ENCODE measurements around the gene GNAT1. TPM values are rescaled to one million over a fixed set of nuclear protein-coding genes. Genes with fewer than 3 reads are reported as not detected.

Gene GNAT1
- total RNA-seq, 2 donors from 2014 or later = not detected

DNA sequence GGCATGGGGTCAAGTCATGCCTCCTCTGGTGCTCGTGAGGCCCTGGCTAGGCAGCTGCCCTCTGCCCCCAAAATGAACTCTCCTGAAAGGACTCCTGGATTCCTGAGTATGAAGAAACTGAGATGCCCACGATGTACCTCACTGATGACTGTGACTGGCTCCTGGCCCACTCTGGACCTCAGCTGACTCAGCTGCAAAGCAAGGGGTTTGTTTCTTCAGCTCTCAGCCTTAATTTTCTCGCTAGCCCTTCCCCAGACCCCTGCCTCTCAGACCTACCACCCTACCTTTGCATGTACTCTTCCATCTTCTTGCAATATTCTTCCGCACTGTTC is 39.4 kb downstream of the GNAT1 start:
- Histone ChIP-seq H3K4me3 (no peak overlapping the region), H3K27ac (no peak overlapping the region), H3K36me3 (no peaks in the 10 kb centered on the region), H3K9me3 (no peaks in the 10 kb centered on the region), H3K27me3 (no peaks in the 10 kb centered on the region), H3K4me1 (peaks cover 0 to 33% of the 10 kb centered on the region in 2 donors)
- TF ChIP-seq, protein P1, sequence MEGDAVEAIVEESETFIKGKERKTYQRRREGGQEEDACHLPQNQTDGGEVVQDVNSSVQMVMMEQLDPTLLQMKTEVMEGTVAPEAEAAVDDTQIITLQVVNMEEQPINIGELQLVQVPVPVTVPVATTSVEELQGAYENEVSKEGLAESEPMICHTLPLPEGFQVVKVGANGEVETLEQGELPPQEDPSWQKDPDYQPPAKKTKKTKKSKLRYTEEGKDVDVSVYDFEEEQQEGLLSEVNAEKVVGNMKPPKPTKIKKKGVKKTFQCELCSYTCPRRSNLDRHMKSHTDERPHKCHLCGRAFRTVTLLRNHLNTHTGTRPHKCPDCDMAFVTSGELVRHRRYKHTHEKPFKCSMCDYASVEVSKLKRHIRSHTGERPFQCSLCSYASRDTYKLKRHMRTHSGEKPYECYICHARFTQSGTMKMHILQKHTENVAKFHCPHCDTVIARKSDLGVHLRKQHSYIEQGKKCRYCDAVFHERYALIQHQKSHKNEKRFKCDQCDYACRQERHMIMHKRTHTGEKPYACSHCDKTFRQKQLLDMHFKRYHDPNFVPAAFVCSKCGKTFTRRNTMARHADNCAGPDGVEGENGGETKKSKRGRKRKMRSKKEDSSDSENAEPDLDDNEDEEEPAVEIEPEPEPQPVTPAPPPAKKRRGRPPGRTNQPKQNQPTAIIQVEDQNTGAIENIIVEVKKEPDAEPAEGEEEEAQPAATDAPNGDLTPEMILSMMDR (IDR thresholded peaks at IDR 0.05) = no peak
- no peak for DNase-seq (ENCODE audit: low spot score)

DNA sequence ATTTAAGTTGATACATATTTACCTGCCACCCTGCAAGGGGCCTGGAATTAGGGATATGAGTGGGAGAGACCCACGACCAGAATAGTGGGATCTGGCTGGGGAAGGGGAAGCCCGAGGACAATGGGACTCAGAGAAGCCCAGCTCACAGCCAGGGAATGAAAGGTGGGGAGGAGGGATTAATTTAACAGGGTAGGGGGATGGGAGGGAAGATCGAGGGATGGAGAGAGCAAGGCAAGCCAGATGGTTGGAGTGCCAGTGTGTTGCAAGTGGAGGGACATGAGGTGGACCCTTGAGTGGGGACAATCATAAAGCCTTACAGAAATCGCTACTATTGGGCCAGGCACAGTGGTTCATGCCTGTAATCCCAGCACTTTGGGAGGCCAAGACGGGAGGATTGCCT is 40.2 kb downstream of the GNAT1 start:
- Histone ChIP-seq H3K27ac (no peak overlapping the region), H3K4me3 (no peak overlapping the region), H3K9me3 (no peaks in the 10 kb centered on the region), H3K27me3 (no peaks in the 10 kb centered on the region), H3K4me1 (peaks cover 0 to 26% of the 10 kb centered on the region in 2 donors), H3K36me3 (no peaks in the 10 kb centered on the region)
- no peak for DNase-seq (ENCODE audit: low spot score)
- TF ChIP-seq, protein P1 (IDR thresholded peaks at IDR 0.05) = no peak

DNA sequence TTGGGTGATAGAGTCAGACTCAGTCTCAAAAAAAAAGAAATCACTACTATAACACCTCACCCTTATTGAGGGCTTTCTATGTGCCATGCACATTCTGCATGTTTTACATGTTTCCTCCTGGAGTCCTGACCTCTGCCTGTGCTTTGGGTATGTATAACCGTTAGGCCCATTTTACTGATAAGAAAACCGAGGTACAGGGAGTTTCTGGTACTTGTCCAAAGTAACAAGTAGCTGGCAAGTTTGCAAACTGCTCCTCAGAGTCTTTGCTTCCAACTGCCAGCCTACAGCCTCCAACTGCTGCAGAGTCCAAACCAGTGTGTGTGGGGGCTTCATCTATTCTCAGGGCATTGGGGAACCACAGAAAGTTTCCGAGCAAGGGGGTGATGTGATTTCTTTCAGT is 40.9 kb downstream of the GNAT1 start:
- Histone ChIP-seq H3K4me1 (peaks cover 0 to 27% of the 10 kb centered on the region in 2 donors), H3K36me3 (no peaks in the 10 kb centered on the region), H3K27ac (no peak overlapping the region), H3K4me3 (no peak overlapping the region), H3K27me3 (no peaks in the 10 kb centered on the region), H3K9me3 (no peaks in the 10 kb centered on the region)
- TF ChIP-seq, protein P1 (IDR thresholded peaks at IDR 0.05) = no peak
- no peak for DNase-seq (ENCODE audit: low spot score)

DNA sequence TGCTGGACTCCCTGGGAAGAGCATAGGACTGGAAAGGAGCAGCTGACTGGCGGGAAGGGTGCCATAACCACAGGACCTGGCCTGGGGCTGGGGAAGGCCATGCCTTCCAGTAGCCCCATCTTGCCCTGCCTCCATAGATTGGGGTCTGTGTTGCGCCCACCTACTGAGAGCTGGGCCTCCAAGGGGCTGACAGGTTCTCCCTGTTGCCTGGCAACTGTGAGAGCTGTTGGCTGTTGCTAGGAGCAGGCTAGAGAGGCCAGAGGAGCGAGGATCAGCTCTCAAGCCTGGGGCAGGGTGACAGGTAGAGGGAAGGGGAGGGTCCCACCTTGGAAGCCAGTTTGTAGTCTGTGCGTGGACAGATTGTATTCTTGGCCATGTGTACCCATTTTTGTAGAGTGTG is 41.8 kb downstream of the GNAT1 start:
- TF ChIP-seq, protein P1 (IDR thresholded peaks at IDR 0.05) = no peak
- Histone ChIP-seq H3K4me3 (no peak overlapping the region), H3K9me3 (no peaks in the 10 kb centered on the region), H3K27ac (no peak overlapping the region), H3K27me3 (no peaks in the 10 kb centered on the region), H3K36me3 (no peaks in the 10 kb centered on the region), H3K4me1 (peaks cover 0 to 26% of the 10 kb centered on the region in 2 donors)
- no peak for DNase-seq (ENCODE audit: low spot score)

DNA sequence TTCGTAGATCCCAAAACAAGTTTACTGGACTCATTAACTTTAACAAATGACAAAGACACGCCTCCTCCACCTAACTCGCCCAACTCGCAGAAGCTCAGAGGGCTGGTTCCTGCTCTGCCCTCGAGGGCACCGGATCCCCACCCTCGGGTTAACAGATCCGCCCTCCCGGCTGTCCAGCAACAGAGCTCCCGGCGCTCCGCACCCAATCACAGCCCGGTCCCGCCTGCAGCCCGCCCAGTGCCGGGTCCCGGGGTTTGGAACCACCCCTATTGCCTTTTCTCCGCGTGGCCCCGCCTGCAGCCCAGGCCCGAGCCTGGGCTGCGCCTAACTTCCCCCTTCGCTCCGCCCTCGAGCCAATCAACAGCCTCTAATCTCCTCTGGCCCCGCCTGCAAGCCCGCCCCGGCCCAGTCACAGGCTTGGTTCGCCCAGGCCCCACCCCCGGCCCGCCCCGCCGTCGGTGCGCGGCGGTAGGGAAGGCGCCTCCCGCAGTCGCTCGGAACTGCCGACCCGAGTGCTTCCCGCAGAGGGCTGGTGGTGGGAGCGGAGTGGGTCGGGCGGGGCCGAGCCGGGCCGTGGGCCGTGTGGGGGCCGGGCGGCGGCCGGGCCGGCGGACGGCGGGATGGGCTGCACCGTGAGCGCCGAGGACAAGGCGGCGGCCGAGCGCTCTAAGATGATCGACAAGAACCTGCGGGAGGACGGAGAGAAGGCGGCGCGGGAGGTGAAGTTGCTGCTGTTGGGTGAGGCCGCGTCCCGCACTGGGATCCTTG is 44.5 kb downstream of the GNAT1 start, which contains the start of gene GNAI2:
GNAI2 (plus strand) TSS at position 489 of the 768 bp plus-strand sequence; CDS start at position 621, 132 bp downstream.
- H3K27me3 ChIP-seq = no peaks in the 10 kb centered on the region
- TF ChIP-seq, protein P1 (IDR thresholded peaks at IDR 0.05) = no peak
- DNase-seq (ENCODE audit: low spot score) = peak; percentile 99
- peaks cover 0 to 51% of the 10 kb centered on the region in 2 donors for H3K4me1 ChIP-seq
- peaks cover 13% of the 10 kb centered on the region for H3K36me3 ChIP-seq
- H3K9me3 ChIP-seq = no peaks in the 10 kb centered on the region
- peak within 1 kb of the TSS; percentile 94 to 95 for H3K27ac ChIP-seq
- H3K4me3 ChIP-seq = peak within 1 kb of the TSS; percentile 82 to 92
